CD4-positive, alpha-beta T cell treated with Interleukin-15 for 1 hour (primary cell): ENCODE results near the gene GFPT2.

Experiments used
- DNase-seq: peaks from one replicate; pipeline ENCODE4 v3.0.0-alpha.2; 2020

GFPT2 gene

DNA sequence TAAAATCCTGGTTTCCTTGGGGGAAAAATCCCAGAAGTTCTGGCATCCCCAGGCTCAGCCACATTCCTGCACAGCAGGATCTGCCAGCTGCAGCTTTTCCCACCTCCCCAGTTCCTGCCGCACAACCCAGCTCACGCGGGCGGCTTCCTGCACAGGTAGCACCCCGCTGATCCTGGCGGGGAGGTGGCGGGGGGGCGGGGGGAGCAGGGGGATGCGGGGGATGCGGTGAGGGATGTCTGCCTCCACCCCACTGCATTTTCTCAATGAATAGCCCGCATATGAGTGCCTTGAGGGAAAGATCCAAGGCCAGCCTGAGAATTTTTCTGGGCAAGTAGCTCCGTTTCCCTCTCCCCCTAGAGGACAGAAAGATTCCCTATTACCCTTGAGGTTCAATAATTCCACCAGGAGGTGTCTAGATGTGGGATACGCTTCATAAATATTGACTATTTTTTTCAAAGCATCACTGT is 21.1 kb downstream of the GFPT2 start:
- DNase-seq = no peak

DNA sequence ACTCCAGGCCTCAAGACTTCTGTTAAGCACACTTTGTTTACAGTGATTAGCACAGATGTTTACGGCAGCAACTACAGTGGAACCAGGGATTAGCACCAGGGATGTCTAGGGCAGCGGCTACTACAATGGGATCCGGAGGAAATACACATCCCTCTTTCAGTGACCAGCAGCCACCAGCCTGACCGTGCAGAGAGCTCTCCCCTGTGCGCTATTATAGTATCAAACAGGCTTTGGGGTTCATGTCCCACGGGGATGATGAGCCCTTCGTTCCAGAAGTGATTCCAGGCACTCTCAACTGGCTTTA is 21.5 kb downstream of the GFPT2 start:
- no peak for DNase-seq

DNA sequence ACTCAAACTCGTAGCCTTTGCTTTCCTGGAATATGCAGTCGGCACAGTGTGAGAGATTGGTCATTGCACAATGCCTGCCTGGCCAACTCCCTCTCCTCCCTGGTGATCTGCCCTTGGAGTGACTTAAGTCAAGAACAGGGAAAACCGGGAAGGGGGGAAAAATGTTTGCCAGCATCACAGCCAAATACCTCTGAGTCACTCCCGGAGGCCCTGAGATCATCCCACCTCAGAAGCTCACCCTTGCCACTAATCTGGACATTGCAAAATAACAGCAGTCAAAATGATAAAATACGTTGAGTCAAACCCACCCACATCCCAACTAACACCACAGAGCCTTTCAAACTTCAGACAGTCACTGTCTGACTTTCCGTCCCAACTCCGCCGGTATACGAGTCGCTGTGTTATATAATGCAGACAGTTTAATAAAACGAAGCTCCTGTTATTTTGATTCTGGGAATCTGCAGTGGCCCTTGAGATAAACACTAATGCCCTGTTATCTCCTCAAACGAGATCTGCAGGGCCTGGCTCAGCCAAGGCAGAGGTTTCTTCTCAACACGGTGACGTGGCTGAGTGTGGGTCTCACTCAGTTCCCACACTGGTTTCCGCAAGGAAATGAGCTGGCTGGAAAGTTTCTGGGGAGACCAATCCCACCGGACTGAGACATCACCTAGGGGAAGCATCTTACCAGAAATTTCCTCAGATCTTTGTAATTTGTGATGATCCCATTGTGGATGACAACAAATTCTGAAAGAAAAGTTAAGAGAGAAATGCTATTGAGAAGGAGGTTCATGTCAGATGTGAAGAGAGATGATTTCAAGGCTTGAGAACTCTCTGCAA is 22.1 kb downstream of the GFPT2 start:
- no peak for DNase-seq

DNA sequence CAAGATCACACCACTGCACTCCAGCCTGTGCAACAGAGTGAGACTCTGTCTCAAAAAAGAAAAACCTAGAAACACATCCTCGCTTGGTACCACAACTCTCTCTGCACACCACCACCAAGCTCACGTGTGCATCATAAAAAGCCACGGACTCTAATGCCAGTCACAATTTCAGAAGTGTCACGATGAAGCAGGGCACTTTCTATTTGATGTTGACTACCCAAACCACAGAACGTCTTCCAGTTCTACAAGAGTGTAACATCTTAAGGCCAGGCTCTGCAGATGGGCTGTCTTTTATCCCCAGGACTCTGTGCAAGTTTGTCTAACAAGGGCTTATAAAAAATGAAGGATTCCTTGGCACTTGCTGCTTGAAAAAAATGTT is 22.9 kb downstream of the GFPT2 start:
- DNase-seq = no peak

DNA sequence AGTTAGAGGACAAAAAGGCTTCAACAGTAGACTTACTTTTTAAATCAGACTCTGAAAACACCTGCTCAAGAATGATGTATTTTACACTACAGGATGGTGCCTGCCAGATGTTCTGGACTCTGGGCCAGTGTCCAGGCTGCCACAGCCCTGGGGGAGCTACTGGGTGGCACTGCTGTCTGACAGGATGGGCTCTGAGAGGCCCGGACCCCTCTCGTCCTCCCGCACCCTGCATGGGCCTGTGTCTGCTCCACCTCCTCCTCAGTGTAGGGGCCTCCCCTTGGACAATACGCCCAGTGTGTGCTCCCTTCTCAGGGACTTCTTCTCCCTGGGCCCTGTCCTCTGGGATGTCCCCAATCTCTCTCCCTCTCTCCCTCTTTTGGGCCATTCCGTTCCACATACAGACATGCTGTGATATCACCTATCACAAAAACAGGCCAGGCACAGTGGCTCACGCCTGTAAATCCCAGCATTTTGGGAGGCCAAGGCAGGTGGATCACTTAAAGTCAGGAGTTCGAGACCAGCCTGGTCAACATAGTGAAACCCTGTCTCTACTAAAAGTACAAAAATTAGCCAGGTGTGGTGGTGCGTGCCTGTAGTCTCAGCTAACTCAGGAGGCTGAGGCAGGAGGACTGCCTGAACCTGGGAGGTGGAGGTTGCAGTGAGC is 23.4 kb downstream of the GFPT2 start:
- DNase-seq = no peak

DNA sequence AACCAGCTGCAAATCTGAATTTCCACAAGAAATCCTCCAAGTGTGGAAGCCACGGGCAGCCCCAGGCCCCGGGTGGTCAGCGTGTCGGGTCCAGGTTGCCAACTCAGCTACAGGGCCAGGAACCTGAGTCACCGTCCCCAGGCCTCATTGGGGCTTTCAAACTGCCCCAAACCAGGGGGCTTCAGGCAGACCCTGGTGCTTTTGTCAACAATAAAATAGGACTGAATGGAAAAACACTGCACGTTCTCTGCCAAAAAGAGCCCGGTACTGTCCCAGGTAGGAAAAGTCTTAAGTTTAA is 24.0 kb downstream of the GFPT2 start:
- no peak for DNase-seq

DNA sequence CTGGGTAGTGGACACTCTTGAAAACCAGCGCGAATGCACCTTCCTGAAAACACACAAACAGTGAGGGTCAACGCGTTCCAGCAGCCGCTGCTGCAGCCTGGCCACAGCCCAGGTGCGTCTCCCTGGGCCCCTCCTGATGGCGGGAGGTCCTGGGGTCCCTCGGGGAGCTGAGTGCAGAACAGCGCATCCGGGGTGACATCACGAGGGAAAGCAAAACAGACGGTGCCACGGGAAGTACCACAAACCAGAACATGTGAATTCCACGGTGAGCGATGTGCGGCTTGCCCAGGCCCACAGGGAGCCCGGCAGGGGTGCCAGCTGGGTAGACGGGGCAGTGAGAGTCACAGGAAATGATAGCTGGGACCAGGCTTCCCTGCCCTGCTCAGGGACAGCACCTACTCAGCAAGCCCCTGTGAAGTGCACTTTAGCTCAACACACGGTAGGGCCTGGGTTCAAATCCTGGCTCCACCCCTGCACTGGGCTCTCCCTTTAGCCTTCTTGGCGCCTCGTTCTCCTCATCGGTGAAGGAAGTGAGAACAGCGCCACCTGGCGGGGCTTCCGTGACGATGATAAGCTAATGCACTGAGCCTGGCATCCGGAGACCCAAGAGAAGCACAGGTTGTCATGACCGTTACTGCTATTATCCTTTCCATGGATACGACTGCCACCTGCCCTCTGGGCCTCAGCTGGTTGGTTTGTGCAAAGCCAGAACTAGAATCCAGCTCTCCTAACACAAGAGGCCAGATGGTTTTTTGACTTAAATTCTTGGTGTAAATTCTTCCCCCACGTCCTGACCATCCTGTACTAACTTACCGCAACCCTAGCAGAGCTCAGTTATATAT is 24.6 kb downstream of the GFPT2 start:
- peak; percentile 79 for DNase-seq

DNA sequence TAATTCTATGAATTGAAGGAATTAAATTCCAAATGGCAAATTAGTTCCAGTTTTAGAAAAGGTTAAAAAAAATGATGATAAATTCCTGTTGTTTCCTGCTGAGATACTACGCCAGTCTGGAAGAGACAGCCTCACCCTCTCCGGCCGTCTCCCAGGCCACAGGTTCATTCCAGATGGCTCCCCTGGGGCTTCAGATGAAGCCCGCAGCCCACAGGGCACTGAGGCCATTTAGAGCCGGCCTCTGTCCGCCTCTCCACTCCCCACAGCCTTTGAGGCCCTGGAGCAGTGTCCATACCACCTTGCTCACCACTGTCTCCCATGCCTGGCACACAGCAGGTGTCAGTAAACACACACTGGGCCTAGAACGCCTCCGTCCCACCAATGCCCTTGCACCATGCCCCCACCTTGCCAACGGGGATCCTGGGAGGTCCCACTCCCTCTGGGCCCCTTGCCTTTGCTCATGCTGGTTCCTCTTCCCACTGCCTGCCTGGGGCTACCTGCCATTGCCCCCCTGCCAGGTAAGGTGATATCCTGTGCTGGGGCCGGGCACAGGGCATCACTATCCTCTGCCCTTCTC is 26.1 kb downstream of the GFPT2 start:
- no peak for DNase-seq

DNA sequence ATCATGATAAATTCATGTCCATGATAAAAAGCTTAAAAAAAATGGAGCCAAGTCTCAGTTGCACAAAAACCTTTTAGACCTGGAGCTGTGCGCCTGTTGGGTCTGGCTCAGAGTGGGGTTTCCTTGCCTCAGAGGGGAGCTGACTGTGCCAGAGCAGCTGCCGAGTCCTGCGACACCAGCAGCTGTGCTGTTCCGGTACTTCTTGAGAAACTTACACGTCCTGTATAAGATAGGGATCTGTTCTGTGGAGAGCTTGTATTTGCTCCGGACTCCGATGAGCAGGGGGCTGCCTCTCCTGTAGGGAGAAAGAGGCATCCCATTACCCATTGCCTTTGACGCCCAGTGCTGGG is 28.6 kb downstream of the GFPT2 start:
- no peak for DNase-seq

DNA sequence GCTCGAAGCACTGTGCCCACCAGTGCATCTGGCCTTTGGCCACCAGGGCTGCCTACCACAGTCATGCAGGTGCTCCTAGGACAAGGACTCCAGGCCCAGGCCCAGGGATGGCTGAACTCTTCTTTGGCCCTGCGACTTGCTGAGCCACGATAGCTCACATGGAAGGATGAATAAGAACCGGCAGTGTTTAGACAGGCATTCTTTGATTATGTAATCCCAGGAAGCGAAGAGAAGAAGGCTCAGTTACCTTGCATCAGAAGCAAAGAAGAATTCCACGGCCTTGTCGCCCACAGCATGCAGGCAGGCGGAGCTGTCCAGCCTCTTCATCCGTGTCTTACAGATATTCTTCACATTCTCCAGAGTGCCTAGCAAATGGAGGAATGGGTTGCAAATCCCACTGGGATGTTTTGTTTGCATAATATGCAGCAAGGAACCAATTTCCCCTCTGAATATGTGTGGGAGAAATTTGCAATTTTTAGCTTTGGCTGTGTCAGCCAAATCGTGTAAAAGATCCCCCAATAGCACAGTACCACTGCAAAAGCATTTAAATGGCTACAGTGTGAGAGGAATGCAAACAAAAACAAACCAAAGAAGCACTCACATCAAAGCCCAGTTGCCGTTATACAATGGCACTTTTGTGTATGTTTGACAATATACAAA is 29.1 kb downstream of the GFPT2 start:
- no peak for DNase-seq

DNA sequence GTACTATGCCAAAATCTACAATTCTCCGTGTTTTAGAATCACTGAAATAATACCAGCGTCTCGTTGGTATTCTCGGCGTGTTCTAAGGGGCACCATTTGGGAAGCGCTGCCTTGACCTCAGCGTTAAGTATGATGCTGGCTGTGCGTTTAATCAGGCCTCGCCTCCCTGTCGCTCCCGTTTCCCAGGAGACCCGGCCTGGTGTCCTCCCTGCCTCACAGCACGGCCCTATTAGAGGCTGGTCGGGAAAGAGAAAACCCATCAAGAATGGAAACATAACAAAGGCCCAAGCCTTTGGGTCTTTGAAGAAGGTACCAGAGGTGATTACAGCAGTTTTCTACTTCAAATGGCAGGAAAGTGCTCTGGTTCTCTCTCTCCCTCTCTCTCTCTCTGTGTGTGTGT is 30.0 kb downstream of the GFPT2 start:
- no peak for DNase-seq

DNA sequence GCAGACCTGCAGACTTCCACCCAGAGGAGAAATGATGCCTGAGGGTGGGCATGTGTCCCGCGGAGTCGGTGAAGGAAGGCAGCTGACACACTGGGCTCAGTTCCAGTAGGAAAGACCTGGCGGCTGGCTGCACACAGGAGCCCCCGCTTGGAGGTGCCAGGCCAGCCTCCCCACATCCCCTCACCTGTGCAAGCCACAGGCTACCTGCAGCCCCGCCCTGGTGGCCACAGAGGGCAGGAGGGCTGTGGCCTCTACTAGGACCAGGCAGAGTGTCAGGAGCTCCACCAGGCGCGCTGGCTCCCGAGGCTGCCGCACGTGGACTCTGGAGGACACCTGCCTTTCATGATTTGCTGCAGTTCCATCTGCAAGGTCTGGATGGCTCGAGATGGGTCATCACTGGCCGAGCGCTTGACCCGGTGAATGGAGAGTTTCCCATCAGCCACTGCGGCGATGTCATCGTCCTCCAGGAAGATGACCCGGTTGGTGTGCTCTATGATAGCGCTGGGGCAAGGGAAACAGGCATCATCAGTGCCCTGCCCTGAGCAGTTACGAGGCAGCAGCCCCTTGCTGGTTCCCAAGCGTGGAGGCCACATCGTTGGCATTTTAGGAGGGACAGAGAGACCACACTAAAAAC is 34.6 kb downstream of the GFPT2 start:
- no peak for DNase-seq

DNA sequence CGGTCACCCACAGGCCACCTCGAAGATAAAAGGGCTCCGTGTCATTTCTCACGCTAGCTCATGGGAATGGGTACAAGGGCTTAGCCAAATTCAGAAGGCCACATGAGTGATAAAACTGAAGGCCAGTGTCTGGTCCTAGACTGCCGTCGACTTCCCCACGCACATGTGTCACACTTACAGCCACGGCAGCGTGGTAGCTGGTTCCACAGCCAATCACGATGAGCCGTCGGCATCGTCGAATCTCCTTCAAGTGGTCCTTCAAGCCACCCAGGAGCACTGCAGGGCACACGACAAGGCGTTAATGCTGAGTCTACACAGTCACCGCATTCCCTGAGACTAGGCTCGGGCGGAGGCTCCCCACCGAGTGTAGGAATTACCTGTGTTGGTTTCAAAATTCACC is 36.5 kb downstream of the GFPT2 start:
- DNase-seq = no peak

DNA sequence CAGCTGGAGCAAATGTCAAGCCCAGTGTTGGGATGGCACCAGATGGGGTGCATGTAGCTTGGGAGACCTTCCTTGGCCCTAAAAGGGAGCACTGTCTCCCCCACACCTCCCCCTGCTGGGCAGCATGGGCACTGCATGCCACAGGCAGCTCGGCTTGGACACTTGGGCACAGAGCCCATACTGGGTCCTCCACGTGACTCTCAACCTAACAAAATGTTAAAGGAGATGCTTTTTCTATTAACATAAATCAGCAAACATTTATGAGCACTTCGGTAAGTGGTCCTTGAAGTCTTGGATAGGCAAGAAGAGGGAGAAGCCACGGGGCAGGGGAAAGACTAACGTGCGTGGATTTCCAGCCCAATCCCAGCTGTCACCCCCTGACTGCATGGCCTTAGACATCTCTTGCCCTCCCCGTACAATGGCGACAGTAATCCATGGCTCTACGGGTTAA is 37.3 kb downstream of the GFPT2 start:
- peak; percentile 66 for DNase-seq

DNA sequence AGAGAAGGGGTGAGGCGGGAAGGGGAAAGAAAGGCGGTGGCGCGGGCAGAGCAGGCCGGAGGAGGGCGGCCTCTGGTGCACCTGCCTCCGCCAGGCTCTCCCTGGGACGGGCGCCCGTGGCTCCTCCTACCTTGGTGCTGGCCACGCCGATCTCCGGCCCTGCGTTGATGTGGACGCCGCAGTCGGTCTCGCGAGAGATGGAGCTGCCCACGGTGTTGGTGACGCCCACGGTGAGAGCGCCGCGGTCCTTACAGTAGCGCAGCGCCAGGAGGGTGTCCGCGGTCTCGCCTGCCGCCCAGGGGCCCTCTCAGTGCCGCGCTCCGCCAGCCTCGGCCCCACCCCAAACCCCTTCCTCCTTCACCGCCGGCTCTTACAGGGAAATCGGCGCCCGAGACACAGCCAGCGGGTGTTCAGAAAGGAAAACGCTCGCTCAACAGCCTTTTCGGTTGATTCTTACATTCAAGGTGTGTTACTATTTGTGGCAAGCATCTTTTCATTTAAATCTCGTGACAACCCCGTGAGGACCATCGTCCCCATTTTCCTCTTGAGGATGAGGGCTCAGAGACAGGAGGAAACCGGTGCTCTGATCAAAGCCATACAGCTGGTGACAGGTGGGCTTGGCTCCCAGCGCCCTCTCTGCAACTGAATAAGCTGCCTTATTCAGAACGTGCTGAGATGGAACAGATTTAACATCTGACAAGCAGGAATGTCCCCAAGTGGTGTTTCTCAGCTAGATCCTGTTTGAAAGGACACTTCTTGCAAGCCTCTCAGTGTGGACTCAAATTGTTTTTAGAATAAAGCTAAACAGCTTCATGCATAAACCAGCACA is 39.2 kb downstream of the GFPT2 start:
- DNase-seq = no peak

DNA sequence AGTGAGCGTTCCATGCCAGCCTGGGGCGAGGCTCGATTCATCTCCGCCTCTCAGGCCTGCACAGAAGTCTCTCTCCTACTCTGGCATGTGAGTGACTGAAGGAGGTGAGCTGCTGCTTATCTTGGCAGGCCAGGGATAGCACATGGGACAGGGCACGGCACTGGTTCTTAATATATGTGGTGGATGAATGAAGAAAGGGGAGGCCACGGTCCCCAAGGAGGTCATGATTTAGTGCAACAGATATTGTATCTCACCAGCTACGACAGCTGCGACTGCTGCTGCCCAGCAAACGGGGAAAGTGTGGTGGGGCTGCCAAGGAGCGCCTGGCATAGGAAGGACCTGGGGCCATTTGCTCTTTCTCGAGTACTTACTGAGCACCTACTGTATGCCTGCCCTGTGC is 41.9 kb downstream of the GFPT2 start:
- no peak for DNase-seq

DNA sequence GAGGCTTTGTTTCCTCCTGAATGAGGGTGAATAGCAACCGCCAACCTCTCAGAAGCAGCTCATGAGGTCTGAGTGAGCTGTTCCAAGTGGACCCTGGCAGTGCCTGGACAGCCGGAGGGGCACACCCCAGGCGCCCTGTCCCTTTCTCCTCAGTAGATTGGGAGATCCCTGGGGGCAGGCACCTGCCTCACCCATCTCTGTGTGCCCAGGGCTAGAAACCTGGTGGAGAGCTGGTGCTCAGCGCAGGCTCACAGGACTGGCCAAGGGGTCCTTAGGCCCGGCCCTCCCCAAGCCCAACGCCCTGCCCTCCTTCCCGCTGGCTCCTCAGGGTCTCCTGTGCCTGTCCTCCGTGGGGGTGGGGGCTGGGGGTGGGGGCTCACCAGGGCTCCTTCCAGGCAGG is 46.3 kb downstream of the GFPT2 start:
- DNase-seq = no peak

DNA sequence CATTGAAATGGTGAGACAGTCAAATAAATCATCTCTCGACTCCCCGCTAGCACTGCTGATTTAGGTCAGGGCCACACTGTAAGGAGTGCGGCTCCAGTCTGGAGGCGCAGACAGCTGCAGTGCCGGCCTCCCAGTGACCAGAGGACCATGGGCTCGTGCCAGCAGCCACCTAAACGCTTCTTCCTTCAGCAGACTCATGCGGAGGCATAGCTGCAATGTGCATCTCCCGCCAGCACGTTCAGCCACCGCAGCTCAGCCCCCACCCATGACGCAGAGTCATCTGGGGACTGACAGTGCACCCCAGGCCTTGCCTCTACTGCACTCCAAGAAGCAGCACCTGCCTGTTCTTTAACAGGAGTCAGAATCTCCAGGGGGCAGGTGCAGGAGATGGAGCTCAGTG is 47.7 kb downstream of the GFPT2 start:
- no peak for DNase-seq

DNA sequence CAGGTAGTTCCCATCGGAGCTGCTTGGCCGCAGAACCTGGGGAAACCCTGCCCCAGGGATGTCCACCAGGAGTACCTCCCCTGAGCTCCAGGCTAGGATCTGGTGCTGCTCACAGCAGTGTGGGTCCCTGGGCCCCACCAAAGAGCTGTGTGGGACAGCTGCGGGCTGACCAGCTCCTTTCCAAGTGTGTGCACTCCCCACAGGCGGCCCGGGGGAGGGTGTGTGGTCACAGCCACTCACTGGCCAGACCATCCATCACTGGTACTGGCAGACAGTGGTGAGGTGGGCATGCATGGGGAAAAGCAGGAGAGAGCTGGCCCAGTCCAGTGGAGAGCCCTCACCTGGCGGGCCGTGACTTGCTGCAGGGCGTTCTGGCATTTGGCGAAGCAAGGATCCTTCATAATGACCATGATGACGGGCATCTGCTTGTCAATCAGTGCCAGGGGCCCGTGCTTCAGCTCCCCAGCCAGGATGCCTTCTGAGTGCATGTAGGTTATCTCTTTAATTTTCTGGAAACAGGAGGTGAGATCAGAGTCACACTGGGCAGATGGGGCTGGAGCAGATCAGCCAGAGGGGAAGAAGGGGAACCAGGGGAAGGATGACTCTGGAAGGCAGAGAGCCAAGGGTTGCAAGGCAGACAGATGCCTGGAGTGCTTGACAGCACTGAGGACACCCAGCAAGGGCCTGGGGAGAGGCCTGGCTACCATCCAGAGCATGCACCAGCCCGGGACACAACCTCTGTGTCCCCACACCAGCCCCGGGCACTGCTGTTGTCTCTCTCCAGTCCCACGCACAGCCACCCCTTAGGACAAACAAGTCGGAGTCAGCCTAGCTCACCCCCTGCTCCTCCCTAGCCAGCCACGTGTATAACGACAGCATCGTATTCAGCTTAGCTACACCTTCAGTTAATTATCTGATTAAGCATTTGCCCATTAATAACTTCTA is 48.4 kb downstream of the GFPT2 start:
- no peak for DNase-seq

DNA sequence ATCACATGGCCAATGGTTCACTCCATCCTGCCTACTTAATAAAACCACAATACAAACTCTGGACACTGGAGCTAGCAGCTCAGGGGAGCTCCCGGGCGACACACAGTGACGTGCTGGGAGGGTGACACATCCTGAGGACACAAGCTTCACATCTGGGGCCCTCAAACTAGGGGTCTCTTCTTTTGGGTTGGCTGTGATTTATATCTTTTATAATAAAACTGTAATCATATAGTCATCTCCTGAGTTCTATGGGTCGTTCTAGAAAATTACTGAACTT is 49.2 kb downstream of the GFPT2 start:
- no peak for DNase-seq
